GM23338 (cell line): ENCODE data around the gene DIP2C. TPM values are rescaled to one million over a fixed set of nuclear protein-coding genes. Genes with fewer than 3 reads are reported as not detected.

ENCODE experiments used
- ATAC-seq: fragments of 200-7000 bp; cut with Tn5 transposase; 3 replicates; pipeline ENCODE4 v1.9.1; 2020
- DNase-seq: peaks from one replicate; pipeline ENCODE4 v3.0.0-alpha.2; 2015; ENCODE audit warnings: low spot score
- H2AFZ ChIP-seq: fragments of 200-600 bp; sonication (generic); 2 replicates; pipeline ENCODE4 v1.8.0; 2016; ENCODE audit warnings: antibody characterized with exemption, mild to moderate bottlenecking, moderate library complexity
- H3F3A ChIP-seq: fragments of 200-600 bp; sonication (generic); replicated peaks from 2 replicates; pipeline ENCODE4 v1.8.0; 2017; ENCODE audit warnings: antibody characterized with exemption, mixed run types, low read depth
- H3K27ac ChIP-seq: fragments of 200-600 bp; sonication (generic); 2 replicates; pipeline ENCODE4 v1.6.1; 2016; ENCODE audit warnings: low read depth
- H3K27me3 ChIP-seq: fragments of 200-600 bp; sonication (generic); 2 replicates; pipeline ENCODE4 v1.8.0; 2016; ENCODE audit warnings: mild to moderate bottlenecking, mixed run types, moderate library complexity; ENCODE audit not compliant: insufficient read depth
- H3K36me3 ChIP-seq: fragments of 200-600 bp; sonication (generic); 2 replicates; pipeline ENCODE4 v1.8.0; 2016; ENCODE audit warnings: mild to moderate bottlenecking; ENCODE audit not compliant: insufficient read depth
- H3K4me1 ChIP-seq: fragments of 200-600 bp; sonication (generic); 2 replicates; pipeline ENCODE4 v1.8.0; 2016; ENCODE audit warnings: mild to moderate bottlenecking, moderate library complexity; ENCODE audit not compliant: insufficient read depth
- H3K4me2 ChIP-seq: fragments of 200-600 bp; sonication (generic); 2 replicates; pipeline ENCODE4 v1.7.1; 2017; ENCODE audit warnings: mixed run types
- H3K4me3 ChIP-seq: fragments of 200-600 bp; sonication (generic); 2 replicates; pipeline ENCODE4 v1.6.1; 2016; ENCODE audit warnings: mixed run types
- H3K79me2 ChIP-seq: fragments of 200-600 bp; sonication (generic); replicated peaks from 2 replicates; pipeline ENCODE4 v1.8.0; 2017; ENCODE audit warnings: mild to moderate bottlenecking; ENCODE audit not compliant: insufficient read depth
- H3K9me2 ChIP-seq: fragments of 200-600 bp; sonication (generic); 2 replicates; pipeline ENCODE4 v1.8.0; 2017; ENCODE audit not compliant: insufficient read depth
- H4K20me1 ChIP-seq: fragments of 200-600 bp; sonication (generic); replicated peaks from 2 replicates; pipeline ENCODE4 v1.8.0; 2017; ENCODE audit warnings: mild to moderate bottlenecking; ENCODE audit not compliant: insufficient read depth
- H3K27ac Mint-ChIP-seq: 2 replicates; pipeline ENCODE4 v1.8.0; 2020; ENCODE audit warnings: inconsistent platforms, mild to moderate bottlenecking, moderate library complexity, mixed read lengths
- H3K27me3 Mint-ChIP-seq: 3 replicates; pipeline ENCODE4 v1.8.0; 2022; ENCODE audit warnings: low read depth, mild to moderate bottlenecking, moderate library complexity, mixed read lengths, inconsistent platforms; ENCODE audit not compliant: insufficient read depth, poor library complexity
- H3K36me3 Mint-ChIP-seq: 3 replicates; pipeline ENCODE4 v1.8.0; 2021; ENCODE audit warnings: low read depth, mild to moderate bottlenecking, inconsistent platforms, moderate library complexity, mixed read lengths
- H3K4me1 Mint-ChIP-seq: 3 replicates; pipeline ENCODE4 v1.8.0; 2020; ENCODE audit warnings: mild to moderate bottlenecking, inconsistent platforms, mixed read lengths
- H3K4me3 Mint-ChIP-seq: 3 replicates; pipeline ENCODE4 v1.8.0; 2021; ENCODE audit warnings: moderate library complexity, mild to moderate bottlenecking, inconsistent platforms, mixed read lengths
- H3K9me3 Mint-ChIP-seq: 3 replicates; pipeline ENCODE4 v1.8.0; 2020; ENCODE audit warnings: moderate library complexity, mild to moderate bottlenecking, inconsistent platforms, mixed read lengths
- CREB1 ChIP-seq: fragments of 250-450 bp; sonication (Bioruptor Pico); IDR thresholded peaks from 2 replicates; pipeline ENCODE4 v1.5.0; 2020; ENCODE audit warnings: low read depth, mild to moderate bottlenecking, moderate library complexity
- CTCF ChIP-seq, 2 experiments: fragments of 200-600 bp in 1 of 2; sonication (generic) in 1 of 2; conservative IDR thresholded peaks; 2 replicates each; pipeline versions ENCODE4 v1.5.1 to v1.6.1; 2016 to 2017; ENCODE audit warnings: antibody characterized with exemption in 2 of 2, low read depth in 2 of 2, mild to moderate bottlenecking in 2 of 2, moderate library complexity in 1 of 2
- EZH2 ChIP-seq: fragments of 200-600 bp; sonication (generic); IDR thresholded peaks from one replicate; pipeline ENCODE4 v1.8.0; 2017; ENCODE audit warnings: antibody characterized with exemption, mild to moderate bottlenecking, low read depth; ENCODE audit not compliant: unreplicated experiment
- EZH2phosphoT487 ChIP-seq: fragments of 200-600 bp; sonication (generic); IDR thresholded peaks from one replicate; pipeline ENCODE4 v1.8.1; 2018; ENCODE audit warnings: antibody characterized with exemption; ENCODE audit not compliant: unreplicated experiment
- JUNB ChIP-seq: IDR thresholded peaks from one replicate; pipeline ENCODE4 v1.6.1; 2016; ENCODE audit warnings: antibody characterized with exemption; ENCODE audit not compliant: unreplicated experiment
- NANOG ChIP-seq: IDR thresholded peaks from 2 replicates; pipeline ENCODE4 v1.6.1; 2016; ENCODE audit warnings: antibody characterized with exemption, borderline replicate concordance
- POLR2AphosphoS5 ChIP-seq: IDR thresholded peaks from 2 replicates; pipeline ENCODE4 v1.6.1; 2016; ENCODE audit warnings: antibody characterized with exemption, low read depth
- STAT1 ChIP-seq: IDR thresholded peaks from one replicate; pipeline ENCODE4 v1.6.1; 2016; ENCODE audit warnings: antibody characterized with exemption; ENCODE audit not compliant: unreplicated experiment
- ZNF114 ChIP-seq: fragments of 250-450 bp; sonication (Bioruptor Pico); IDR thresholded peaks from 2 replicates; pipeline ENCODE4 v1.5.0; 2020; ENCODE audit warnings: mild to moderate bottlenecking, moderate library complexity
- ZNF331 ChIP-seq: fragments of 250-450 bp; sonication (Bioruptor Pico); IDR thresholded peaks from 2 replicates; pipeline ENCODE4 v1.5.0; 2020; ENCODE audit warnings: low read depth, mild to moderate bottlenecking, moderate library complexity
- polyA plus RNA-seq: library from polyadenylated mRNA; unstranded; fragments of >200 nt; fragmentation: Nextera tagmentation; extraction: Ambion mirVana; gene quantifications from 2 replicates; pipeline ENCODE4 v1.2.1, GENCODE V29; 2016
- total RNA-seq: library from RNA; depleted of rRNA; stranded (reverse); fragments of >200 nt; shearing (Covaris generic); gene quantifications from 2 replicates; pipeline ENCODE4 v1.2.3, GENCODE V29; 2014
- TF ChIP-seq, protein P1 (sequence below): IDR thresholded peaks from 2 replicates; pipeline ENCODE4 v1.6.1; 2016; ENCODE audit warnings: antibody characterized with exemption
- TF ChIP-seq, protein P2 (sequence below): IDR thresholded peaks from one replicate; pipeline ENCODE4 v1.6.1; 2018; ENCODE audit warnings: antibody characterized with exemption; ENCODE audit not compliant: unreplicated experiment
- TF ChIP-seq, protein P3 (sequence below): fragments of 250-450 bp; sonication (Bioruptor Pico); IDR thresholded peaks from 2 replicates; pipeline ENCODE4 v1.5.0; 2020; ENCODE audit warnings: mild to moderate bottlenecking, moderate library complexity

DIP2C gene
- total and polyA plus RNA-seq, 2 experiments from 2014 or later, result 5.1 to 7.7 TPM

DNA sequence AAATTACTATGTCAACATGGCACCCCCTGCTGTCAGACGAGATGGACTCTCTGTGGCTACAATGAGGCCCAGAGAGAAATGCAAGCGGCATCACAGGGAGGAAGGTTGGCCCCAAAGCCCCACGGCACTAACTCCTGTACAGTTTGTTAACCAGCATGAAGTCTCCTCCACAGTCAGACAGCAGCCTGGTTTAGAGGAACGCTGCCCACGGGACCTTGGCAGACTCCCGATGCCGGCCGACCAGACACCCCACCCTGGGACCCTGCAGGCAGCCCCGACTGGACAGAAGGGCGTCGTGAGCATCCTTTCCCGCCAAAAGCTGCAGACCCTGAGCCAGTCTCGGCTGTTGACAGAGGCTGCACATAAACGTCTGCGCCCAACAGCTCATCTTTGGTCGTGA lies 158.8 kb downstream of the DIP2C start:
- no peak for DNase-seq
- TF ChIP-seq JUNB, result no peak
- TF ChIP-seq NANOG, result no peak
- TF ChIP-seq, protein P1, sequence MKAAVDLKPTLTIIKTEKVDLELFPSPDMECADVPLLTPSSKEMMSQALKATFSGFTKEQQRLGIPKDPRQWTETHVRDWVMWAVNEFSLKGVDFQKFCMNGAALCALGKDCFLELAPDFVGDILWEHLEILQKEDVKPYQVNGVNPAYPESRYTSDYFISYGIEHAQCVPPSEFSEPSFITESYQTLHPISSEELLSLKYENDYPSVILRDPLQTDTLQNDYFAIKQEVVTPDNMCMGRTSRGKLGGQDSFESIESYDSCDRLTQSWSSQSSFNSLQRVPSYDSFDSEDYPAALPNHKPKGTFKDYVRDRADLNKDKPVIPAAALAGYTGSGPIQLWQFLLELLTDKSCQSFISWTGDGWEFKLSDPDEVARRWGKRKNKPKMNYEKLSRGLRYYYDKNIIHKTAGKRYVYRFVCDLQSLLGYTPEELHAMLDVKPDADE, result no peak
- no peak for TF ChIP-seq ZNF114
- TF ChIP-seq EZH2, result no peak
- TF ChIP-seq POLR2AphosphoS5, result no peak
- TF ChIP-seq STAT1, result no peak
- TF ChIP-seq, protein P2, sequence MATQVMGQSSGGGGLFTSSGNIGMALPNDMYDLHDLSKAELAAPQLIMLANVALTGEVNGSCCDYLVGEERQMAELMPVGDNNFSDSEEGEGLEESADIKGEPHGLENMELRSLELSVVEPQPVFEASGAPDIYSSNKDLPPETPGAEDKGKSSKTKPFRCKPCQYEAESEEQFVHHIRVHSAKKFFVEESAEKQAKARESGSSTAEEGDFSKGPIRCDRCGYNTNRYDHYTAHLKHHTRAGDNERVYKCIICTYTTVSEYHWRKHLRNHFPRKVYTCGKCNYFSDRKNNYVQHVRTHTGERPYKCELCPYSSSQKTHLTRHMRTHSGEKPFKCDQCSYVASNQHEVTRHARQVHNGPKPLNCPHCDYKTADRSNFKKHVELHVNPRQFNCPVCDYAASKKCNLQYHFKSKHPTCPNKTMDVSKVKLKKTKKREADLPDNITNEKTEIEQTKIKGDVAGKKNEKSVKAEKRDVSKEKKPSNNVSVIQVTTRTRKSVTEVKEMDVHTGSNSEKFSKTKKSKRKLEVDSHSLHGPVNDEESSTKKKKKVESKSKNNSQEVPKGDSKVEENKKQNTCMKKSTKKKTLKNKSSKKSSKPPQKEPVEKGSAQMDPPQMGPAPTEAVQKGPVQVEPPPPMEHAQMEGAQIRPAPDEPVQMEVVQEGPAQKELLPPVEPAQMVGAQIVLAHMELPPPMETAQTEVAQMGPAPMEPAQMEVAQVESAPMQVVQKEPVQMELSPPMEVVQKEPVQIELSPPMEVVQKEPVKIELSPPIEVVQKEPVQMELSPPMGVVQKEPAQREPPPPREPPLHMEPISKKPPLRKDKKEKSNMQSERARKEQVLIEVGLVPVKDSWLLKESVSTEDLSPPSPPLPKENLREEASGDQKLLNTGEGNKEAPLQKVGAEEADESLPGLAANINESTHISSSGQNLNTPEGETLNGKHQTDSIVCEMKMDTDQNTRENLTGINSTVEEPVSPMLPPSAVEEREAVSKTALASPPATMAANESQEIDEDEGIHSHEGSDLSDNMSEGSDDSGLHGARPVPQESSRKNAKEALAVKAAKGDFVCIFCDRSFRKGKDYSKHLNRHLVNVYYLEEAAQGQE, result no peak
- TF ChIP-seq, protein P3, sequence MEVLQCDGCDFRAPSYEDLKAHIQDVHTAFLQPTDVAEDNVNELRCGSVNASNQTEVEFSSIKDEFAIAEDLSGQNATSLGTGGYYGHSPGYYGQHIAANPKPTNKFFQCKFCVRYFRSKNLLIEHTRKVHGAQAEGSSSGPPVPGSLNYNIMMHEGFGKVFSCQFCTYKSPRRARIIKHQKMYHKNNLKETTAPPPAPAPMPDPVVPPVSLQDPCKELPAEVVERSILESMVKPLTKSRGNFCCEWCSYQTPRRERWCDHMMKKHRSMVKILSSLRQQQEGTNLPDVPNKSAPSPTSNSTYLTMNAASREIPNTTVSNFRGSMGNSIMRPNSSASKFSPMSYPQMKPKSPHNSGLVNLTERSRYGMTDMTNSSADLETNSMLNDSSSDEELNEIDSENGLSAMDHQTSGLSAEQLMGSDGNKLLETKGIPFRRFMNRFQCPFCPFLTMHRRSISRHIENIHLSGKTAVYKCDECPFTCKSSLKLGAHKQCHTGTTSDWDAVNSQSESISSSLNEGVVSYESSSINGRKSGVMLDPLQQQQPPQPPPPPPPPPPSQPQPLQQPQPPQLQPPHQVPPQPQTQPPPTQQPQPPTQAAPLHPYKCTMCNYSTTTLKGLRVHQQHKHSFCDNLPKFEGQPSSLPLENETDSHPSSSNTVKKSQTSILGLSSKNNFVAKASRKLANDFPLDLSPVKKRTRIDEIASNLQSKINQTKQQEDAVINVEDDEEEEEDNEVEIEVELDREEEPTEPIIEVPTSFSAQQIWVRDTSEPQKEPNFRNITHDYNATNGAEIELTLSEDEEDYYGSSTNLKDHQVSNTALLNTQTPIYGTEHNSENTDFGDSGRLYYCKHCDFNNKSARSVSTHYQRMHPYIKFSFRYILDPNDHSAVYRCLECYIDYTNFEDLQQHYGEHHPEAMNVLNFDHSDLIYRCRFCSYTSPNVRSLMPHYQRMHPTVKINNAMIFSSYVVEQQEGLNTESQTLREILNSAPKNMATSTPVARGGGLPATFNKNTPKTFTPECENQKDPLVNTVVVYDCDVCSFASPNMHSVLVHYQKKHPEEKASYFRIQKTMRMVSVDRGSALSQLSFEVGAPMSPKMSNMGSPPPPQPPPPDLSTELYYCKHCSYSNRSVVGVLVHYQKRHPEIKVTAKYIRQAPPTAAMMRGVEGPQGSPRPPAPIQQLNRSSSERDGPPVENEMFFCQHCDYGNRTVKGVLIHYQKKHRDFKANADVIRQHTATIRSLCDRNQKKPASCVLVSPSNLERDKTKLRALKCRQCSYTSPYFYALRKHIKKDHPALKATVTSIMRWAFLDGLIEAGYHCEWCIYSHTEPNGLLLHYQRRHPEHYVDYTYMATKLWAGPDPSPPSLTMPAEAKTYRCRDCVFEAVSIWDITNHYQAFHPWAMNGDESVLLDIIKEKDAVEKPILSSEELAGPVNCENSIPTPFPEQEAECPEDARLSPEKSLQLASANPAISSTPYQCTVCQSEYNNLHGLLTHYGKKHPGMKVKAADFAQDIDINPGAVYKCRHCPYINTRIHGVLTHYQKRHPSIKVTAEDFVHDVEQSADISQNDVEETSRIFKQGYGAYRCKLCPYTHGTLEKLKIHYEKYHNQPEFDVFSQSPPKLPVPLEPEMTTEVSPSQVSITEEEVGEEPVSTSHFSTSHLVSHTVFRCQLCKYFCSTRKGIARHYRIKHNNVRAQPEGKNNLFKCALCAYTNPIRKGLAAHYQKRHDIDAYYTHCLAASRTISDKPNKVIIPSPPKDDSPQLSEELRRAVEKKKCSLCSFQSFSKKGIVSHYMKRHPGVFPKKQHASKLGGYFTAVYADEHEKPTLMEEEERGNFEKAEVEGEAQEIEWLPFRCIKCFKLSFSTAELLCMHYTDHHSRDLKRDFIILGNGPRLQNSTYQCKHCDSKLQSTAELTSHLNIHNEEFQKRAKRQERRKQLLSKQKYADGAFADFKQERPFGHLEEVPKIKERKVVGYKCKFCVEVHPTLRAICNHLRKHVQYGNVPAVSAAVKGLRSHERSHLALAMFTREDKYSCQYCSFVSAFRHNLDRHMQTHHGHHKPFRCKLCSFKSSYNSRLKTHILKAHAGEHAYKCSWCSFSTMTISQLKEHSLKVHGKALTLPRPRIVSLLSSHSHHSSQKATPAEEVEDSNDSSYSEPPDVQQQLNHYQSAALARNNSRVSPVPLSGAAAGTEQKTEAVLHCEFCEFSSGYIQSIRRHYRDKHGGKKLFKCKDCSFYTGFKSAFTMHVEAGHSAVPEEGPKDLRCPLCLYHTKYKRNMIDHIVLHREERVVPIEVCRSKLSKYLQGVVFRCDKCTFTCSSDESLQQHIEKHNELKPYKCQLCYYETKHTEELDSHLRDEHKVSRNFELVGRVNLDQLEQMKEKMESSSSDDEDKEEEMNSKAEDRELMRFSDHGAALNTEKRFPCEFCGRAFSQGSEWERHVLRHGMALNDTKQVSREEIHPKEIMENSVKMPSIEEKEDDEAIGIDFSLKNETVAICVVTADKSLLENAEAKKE, result no peak
- no peak for TF ChIP-seq ZNF331
- TF ChIP-seq CTCF (conservative IDR thresholded peaks at IDR 0.05; ENCODE audit: low read depth in 2 of 2), result no peak
- no peak for TF ChIP-seq EZH2phosphoT487
- TF ChIP-seq CREB1 (CRISPR knock-in tag), result no peak

More for the DNA sequence above, 158.8 kb downstream of the DIP2C start:
- Histone ChIP-seq H3K4me3 (no peak overlapping the region), H4K20me1 (no peaks in the 10 kb centered on the region; the same call in 1 of the 2 replicates), H3F3A (no peaks in the 10 kb centered on the region), H2AFZ (no peak overlapping the region), H3K27me3 (no peaks in the 10 kb centered on the region), H3K79me2 (no peaks in the 10 kb centered on the region), H3K27ac (no peak overlapping the region), H3K36me3 (no peaks in the 10 kb centered on the region), H3K4me1 (no peaks in the 10 kb centered on the region), H3K9me2 (no peaks in the 10 kb centered on the region), H3K4me2 (no peak overlapping the region)
- Mint-ChIP-seq H3K36me3 (no peaks in the 10 kb centered on the region), H3K9me3 (no peaks in the 10 kb centered on the region), H3K4me3 (no peak overlapping the region), H3K27me3 (peaks cover 8% of the 10 kb centered on the region), H3K27ac (no peak overlapping the region), H3K4me1 (peaks cover 12% of the 10 kb centered on the region)
- ATAC-seq, result no peak
